Neural cell (in vitro differentiated cells): Measurements from ENCODE around the gene AGPAT3.

Experiments
- EP300 ChIP-seq: fragments of 450-650 bp; conservative IDR thresholded peaks from 2 replicates; pipeline ENCODE4 v1.6.1; 2014; ENCODE audit warnings: antibody characterized with exemption, mild to moderate bottlenecking, moderate library complexity; ENCODE audit not compliant: poor library complexity, severe bottlenecking
- EZH2 ChIP-seq: fragments of 200-600, 300-800 bp; shearing (Covaris generic), sonication (generic); IDR thresholded peaks from 2 replicates; pipeline ENCODE4 v1.6.1; 2014; ENCODE audit warnings: antibody characterized with exemption, low read length, borderline replicate concordance, mild to moderate bottlenecking; ENCODE audit not compliant: insufficient read depth, poor library complexity, severe bottlenecking
- MXI1 ChIP-seq: fragments of 450-650 bp; conservative IDR thresholded peaks from 2 replicates; pipeline ENCODE4 v1.6.1; 2014; ENCODE audit warnings: antibody characterized with exemption, mild to moderate bottlenecking; ENCODE audit not compliant: poor library complexity, severe bottlenecking
- POLR2AphosphoS5 ChIP-seq: IDR thresholded peaks from 2 replicates; pipeline ENCODE4 v1.6.1; 2012
- RAD21 ChIP-seq: fragments of 450-650 bp; conservative IDR thresholded peaks from 2 replicates; pipeline ENCODE4 v1.6.1; 2014; ENCODE audit warnings: antibody characterized with exemption, mild to moderate bottlenecking, moderate library complexity
- REST ChIP-seq: IDR thresholded peaks from 2 replicates; pipeline ENCODE4 v1.6.1; 2012; ENCODE audit warnings: borderline replicate concordance
- SMC3 ChIP-seq: fragments of 450-650 bp; conservative IDR thresholded peaks from 2 replicates; pipeline ENCODE4 v1.6.1; 2014; ENCODE audit warnings: antibody characterized with exemption, mild to moderate bottlenecking, moderate library complexity; ENCODE audit not compliant: poor library complexity
- TAF1 ChIP-seq: IDR thresholded peaks from 2 replicates; pipeline ENCODE4 v1.6.1; 2012; ENCODE audit warnings: low read depth
- TF ChIP-seq, protein P1 (sequence below): fragments of 450-650 bp; IDR thresholded peaks from 2 replicates; pipeline ENCODE4 v1.5.1; 2014; ENCODE audit warnings: antibody characterized with exemption, mild to moderate bottlenecking, moderate library complexity; ENCODE audit not compliant: poor library complexity, severe bottlenecking

- TF ChIP-seq, protein P1, sequence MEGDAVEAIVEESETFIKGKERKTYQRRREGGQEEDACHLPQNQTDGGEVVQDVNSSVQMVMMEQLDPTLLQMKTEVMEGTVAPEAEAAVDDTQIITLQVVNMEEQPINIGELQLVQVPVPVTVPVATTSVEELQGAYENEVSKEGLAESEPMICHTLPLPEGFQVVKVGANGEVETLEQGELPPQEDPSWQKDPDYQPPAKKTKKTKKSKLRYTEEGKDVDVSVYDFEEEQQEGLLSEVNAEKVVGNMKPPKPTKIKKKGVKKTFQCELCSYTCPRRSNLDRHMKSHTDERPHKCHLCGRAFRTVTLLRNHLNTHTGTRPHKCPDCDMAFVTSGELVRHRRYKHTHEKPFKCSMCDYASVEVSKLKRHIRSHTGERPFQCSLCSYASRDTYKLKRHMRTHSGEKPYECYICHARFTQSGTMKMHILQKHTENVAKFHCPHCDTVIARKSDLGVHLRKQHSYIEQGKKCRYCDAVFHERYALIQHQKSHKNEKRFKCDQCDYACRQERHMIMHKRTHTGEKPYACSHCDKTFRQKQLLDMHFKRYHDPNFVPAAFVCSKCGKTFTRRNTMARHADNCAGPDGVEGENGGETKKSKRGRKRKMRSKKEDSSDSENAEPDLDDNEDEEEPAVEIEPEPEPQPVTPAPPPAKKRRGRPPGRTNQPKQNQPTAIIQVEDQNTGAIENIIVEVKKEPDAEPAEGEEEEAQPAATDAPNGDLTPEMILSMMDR, result no peak
- TF ChIP-seq SMC3, result no peak
- no peak for TF ChIP-seq EP300
- no peak for TF ChIP-seq EZH2
- no peak for TF ChIP-seq MXI1
- TF ChIP-seq TAF1, result no peak
- no peak for TF ChIP-seq POLR2AphosphoS5
- TF ChIP-seq RAD21, result no peak
- TF ChIP-seq REST, result no peak
Measured at GRCh38 chr21:43944078-43944633, 79.1 kb downstream of the AGPAT3 start.
